Mesenchymal stem cell (in vitro differentiated cells and primary cell): Measurements from ENCODE around the gene EFHC2.

Experiments
- DNase-seq: peaks from one replicate; pipeline ENCODE4 v3.0.0-alpha.2; 2013
- H2AFZ ChIP-seq: one replicate; pipeline ENCODE4 v1.6.1; 2013; ENCODE audit warnings: low read depth, mild to moderate bottlenecking, control low read depth, inconsistent platforms, low read length, moderate library complexity
- H2AK5ac ChIP-seq: 2 replicates; pipeline ENCODE4 v1.6.1; 2013; ENCODE audit warnings: low read length, moderate library complexity, mild to moderate bottlenecking, inconsistent platforms; ENCODE audit not compliant: severe bottlenecking
- H2BK120ac ChIP-seq: one replicate; pipeline ENCODE4 v1.6.1; 2013; ENCODE audit warnings: low read depth, mild to moderate bottlenecking, inconsistent platforms, low read length, moderate library complexity
- H2BK12ac ChIP-seq, 2 experiments: one replicate each; pipeline ENCODE4 v1.6.1; 2013; ENCODE audit warnings: inconsistent platforms in 2 of 2, low read length in 2 of 2, mild to moderate bottlenecking in 2 of 2, moderate library complexity in 2 of 2, control low read depth in 1 of 2
- H2BK15ac ChIP-seq: one replicate; pipeline ENCODE4 v1.6.1; 2013; ENCODE audit warnings: mild to moderate bottlenecking, low read depth, inconsistent platforms; ENCODE audit not compliant: poor library complexity, severe bottlenecking
- H2BK5ac ChIP-seq: 2 replicates; pipeline ENCODE4 v1.6.1; 2013; ENCODE audit warnings: low read depth, mild to moderate bottlenecking, low read length, control low read depth, inconsistent platforms; ENCODE audit not compliant: poor library complexity, severe bottlenecking
- H3K14ac ChIP-seq, 2 experiments: one replicate each; pipeline ENCODE4 v1.6.1; 2013; ENCODE audit warnings: inconsistent platforms in 2 of 2, low read length in 2 of 2, control low read depth in 1 of 2, mild to moderate bottlenecking in 1 of 2, moderate library complexity in 1 of 2
- H3K18ac ChIP-seq, 2 experiments: one replicate each; pipeline ENCODE4 v1.6.1; 2013; ENCODE audit warnings: inconsistent platforms in 2 of 2, low read length in 2 of 2, control low read depth in 1 of 2, low read depth in 1 of 2, mild to moderate bottlenecking in 1 of 2
- H3K23ac ChIP-seq, 2 experiments: one replicate each; pipeline ENCODE4 v1.6.1; 2013; ENCODE audit warnings: inconsistent platforms in 2 of 2, low read length in 2 of 2, mild to moderate bottlenecking in 2 of 2, moderate library complexity in 2 of 2, control low read depth in 1 of 2
- H3K27ac ChIP-seq: 2 replicates; pipeline ENCODE4 v1.5.1; 2013; ENCODE audit warnings: mild to moderate bottlenecking, moderate library complexity, low read length, control low read depth, inconsistent platforms; ENCODE audit not compliant: poor library complexity, severe bottlenecking
- H3K27me3 ChIP-seq, 2 experiments: 2 replicates each; pipeline versions ENCODE4 v1.6.1 to v1.7.0; 2013; ENCODE audit warnings: low read length in 2 of 2, mild to moderate bottlenecking in 2 of 2, moderate library complexity in 2 of 2, control low read depth in 1 of 2, inconsistent platforms in 1 of 2; ENCODE audit not compliant: control insufficient read depth in 1 of 2, insufficient read depth in 1 of 2
- H3K36me3 ChIP-seq, 2 experiments: 2 replicates each; pipeline versions ENCODE4 v1.6.1 to v1.7.0; 2013; ENCODE audit warnings: low read length in 2 of 2, control low read depth in 1 of 2, inconsistent platforms in 1 of 2, low read depth in 1 of 2, mild to moderate bottlenecking in 1 of 2; ENCODE audit not compliant: insufficient read depth in 2 of 2, control insufficient read depth in 1 of 2
- H3K4ac ChIP-seq, 2 experiments: one replicate each; pipeline ENCODE4 v1.6.1; 2013; ENCODE audit warnings: inconsistent platforms in 2 of 2, low read length in 2 of 2, mild to moderate bottlenecking in 2 of 2, moderate library complexity in 2 of 2, control low read depth in 1 of 2, low read depth in 1 of 2
- H3K4me1 ChIP-seq: 2 replicates; pipeline ENCODE4 v1.6.1; 2013; ENCODE audit warnings: low read depth, low read length, control low read depth; ENCODE audit not compliant: control insufficient read depth, insufficient read depth
- H3K4me2 ChIP-seq: 2 replicates; pipeline ENCODE4 v1.6.1; 2013; ENCODE audit warnings: low read length, mild to moderate bottlenecking, inconsistent platforms; ENCODE audit not compliant: poor library complexity, severe bottlenecking
- H3K4me3 ChIP-seq, 2 experiments: 2 replicates each; pipeline versions ENCODE4 v1.5.1 to v1.7.0; 2013; ENCODE audit warnings: low read length in 2 of 2, mild to moderate bottlenecking in 2 of 2, control low read depth in 1 of 2, low read depth in 1 of 2; ENCODE audit not compliant: insufficient read depth in 1 of 2
- H3K79me1 ChIP-seq: replicated peaks from 2 replicates; pipeline ENCODE4 v1.6.1; 2013; ENCODE audit warnings: mild to moderate bottlenecking, control low read depth, low read length, inconsistent platforms; ENCODE audit not compliant: poor library complexity, severe bottlenecking
- H3K9ac ChIP-seq: 2 replicates; pipeline ENCODE4 v1.7.0; 2013; ENCODE audit warnings: mild to moderate bottlenecking, low read length, moderate library complexity
- H3K9me3 ChIP-seq: 2 replicates; pipeline ENCODE4 v1.7.0; 2013; ENCODE audit warnings: mild to moderate bottlenecking, low read length; ENCODE audit not compliant: control insufficient read depth
- H4K8ac ChIP-seq: one replicate; pipeline ENCODE4 v1.6.1; 2013; ENCODE audit warnings: inconsistent platforms, mild to moderate bottlenecking, low read length, moderate library complexity
- H4K91ac ChIP-seq: one replicate; pipeline ENCODE4 v1.6.1; 2013; ENCODE audit warnings: mild to moderate bottlenecking, low read length, inconsistent platforms
- WGBS: methylation state at CpG from one replicate; pipeline ENCODE4 v1.1.7; 2013; ENCODE audit warnings: mixed read lengths; 5-methylcytosine and 5-hydroxymethylcytosine counted together

Gene EFHC2

DNA sequence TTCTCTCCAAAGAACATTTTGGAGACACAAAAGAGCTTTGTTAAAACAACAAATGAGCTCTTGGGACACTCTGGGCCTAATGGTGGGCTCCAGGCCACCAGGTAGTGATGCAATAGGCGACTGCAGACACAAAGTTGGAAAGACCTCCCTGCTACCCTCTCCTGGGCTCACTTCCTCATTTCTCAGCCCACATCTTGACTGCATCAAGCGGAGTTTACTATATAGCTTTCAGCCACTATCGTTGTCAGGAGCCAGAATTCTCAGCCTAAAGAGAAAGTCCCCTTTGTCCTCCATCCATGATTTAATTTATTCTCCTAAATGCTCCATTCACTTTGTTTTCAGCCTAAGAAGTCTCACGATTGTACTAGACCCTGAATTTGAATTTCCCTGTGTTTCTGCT is 114.9 kb downstream of the EFHC2 start:
- no peak overlapping the region for H3K4me3 ChIP-seq
- H3K9ac ChIP-seq = no peak overlapping the region
- no peak overlapping the region for H4K8ac ChIP-seq
- no peak overlapping the region for H2BK120ac ChIP-seq
- H2AFZ ChIP-seq = no peak overlapping the region
- H3K27ac ChIP-seq = no peak overlapping the region
- H2BK5ac ChIP-seq = no peak overlapping the region
- H3K79me1 ChIP-seq = no peaks in the 10 kb centered on the region
- no peak for DNase-seq
- WGBS = 83% methylated on average over 4 of the region's 4 CpGs
- no peak overlapping the region for H3K4me2 ChIP-seq
- no peaks in the 10 kb centered on the region for H3K9me3 ChIP-seq
- no peak overlapping the region for H3K4ac ChIP-seq
- H3K14ac ChIP-seq = no peak overlapping the region
- no peak overlapping the region for H3K23ac ChIP-seq
- H2BK15ac ChIP-seq = no peak overlapping the region
- H3K36me3 ChIP-seq = no peaks in the 10 kb centered on the region
- no peak overlapping the region for H3K18ac ChIP-seq
- H2BK12ac ChIP-seq = no peak overlapping the region
- no peak overlapping the region for H2AK5ac ChIP-seq
- no peak overlapping the region for H4K91ac ChIP-seq
- peaks cover 0 to 14% of the 10 kb centered on the region in 2 experiments for H3K27me3 ChIP-seq
- no peaks in the 10 kb centered on the region for H3K4me1 ChIP-seq

DNA sequence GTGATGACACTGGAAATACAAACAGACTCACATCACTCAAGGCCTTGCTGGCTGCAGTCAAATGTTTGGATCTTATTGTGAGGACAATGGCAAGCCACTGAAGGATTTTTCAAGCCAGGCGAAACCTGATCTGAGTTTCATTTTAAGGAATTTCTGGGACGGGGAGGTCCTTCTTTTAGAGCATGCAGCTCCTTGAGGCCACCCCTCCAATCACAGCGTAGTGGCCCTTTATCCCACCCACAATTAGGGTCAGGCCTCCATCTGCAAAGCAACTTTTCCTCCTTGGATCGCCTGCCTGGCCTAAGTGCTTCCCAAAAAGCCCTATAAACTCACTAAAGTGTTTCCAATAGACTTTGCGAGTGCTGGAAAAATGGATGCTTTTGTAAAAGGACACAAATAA is 115.5 kb downstream of the EFHC2 start:
- H3K4me1 ChIP-seq = no peaks in the 10 kb centered on the region
- H3K23ac ChIP-seq = no peak overlapping the region
- no peak overlapping the region for H3K4ac ChIP-seq
- H3K9ac ChIP-seq = peak overlapping the region; percentile 5
- H2AK5ac ChIP-seq = no peak overlapping the region
- no peak overlapping the region for H2BK5ac ChIP-seq
- no peak for DNase-seq
- whole genome bisulfite sequencing = 90% methylated on average over 5 of the region's 5 CpGs
- no peak overlapping the region for H2BK12ac ChIP-seq
- H3K27ac ChIP-seq = no peak overlapping the region
- H4K91ac ChIP-seq = no peak overlapping the region
- no peak overlapping the region for H3K4me3 ChIP-seq
- no peak overlapping the region for H3K18ac ChIP-seq
- no peaks in the 10 kb centered on the region for H3K79me1 ChIP-seq
- no peaks in the 10 kb centered on the region for H3K36me3 ChIP-seq
- H3K27me3 ChIP-seq = peaks cover 0 to 13% of the 10 kb centered on the region in 2 experiments
- no peak overlapping the region for H3K4me2 ChIP-seq
- no peaks in the 10 kb centered on the region for H3K9me3 ChIP-seq
- H3K14ac ChIP-seq = no peak overlapping the region
- H2BK15ac ChIP-seq = no peak overlapping the region
- no peak overlapping the region for H4K8ac ChIP-seq
- H2AFZ ChIP-seq = no peak overlapping the region
- no peak overlapping the region for H2BK120ac ChIP-seq

GRCh38 chrX:44225667-44226066 is 117.8 kb downstream of the EFHC2 start:
- Histone ChIP-seq H2BK15ac (no peak overlapping the region), H3K79me1 (no peaks in the 10 kb centered on the region), H3K9me3 (no peaks in the 10 kb centered on the region), H2AFZ (no peak overlapping the region), H3K27ac (no peak overlapping the region), H3K4me3 (no peak overlapping the region), H2BK5ac (no peak overlapping the region), H4K8ac (no peak overlapping the region), H3K27me3 (peaks cover 0 to 6% of the 10 kb centered on the region in 2 experiments), H3K23ac (no peak overlapping the region), H3K4ac (no peak overlapping the region), H2BK12ac (no peak overlapping the region), H2BK120ac (no peak overlapping the region), H3K9ac (no peak overlapping the region), H3K18ac (no peak overlapping the region), H3K4me1 (no peaks in the 10 kb centered on the region), H3K4me2 (no peak overlapping the region), H3K14ac (no peak overlapping the region), H2AK5ac (no peak overlapping the region), H4K91ac (no peak overlapping the region), H3K36me3 (no peaks in the 10 kb centered on the region)
- 93% methylated on average over 3 of the region's 3 CpGs for WGBS
- no peak for DNase-seq

DNA sequence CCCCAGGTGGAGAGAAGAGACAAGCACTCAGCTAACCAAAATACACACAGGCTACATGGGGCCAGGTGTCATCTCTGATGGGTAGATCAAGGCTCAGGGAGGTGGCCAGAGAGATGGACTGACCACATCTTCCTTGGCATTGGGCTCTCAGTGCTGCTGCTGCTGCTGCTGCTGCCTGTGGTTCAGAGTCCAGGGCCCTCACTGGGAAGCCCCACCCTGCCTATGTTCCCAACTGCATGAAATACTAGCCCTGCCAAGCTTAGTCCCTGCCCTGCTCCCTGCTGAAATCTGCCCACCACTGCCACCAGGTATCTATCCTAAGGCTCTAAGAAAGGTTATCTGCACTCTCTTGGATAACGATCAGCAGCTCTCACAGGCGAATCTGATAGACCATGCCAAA is 118.7 kb downstream of the EFHC2 start:
- no peaks in the 10 kb centered on the region for H3K4me1 ChIP-seq
- H3K27me3 ChIP-seq = peaks cover 0 to 6% of the 10 kb centered on the region in 2 experiments
- no peak overlapping the region for H2AFZ ChIP-seq
- no peaks in the 10 kb centered on the region for H3K36me3 ChIP-seq
- no peak overlapping the region for H3K18ac ChIP-seq
- no peak overlapping the region for H3K23ac ChIP-seq
- DNase-seq = no peak
- no peak overlapping the region for H3K9ac ChIP-seq
- H2BK5ac ChIP-seq = no peak overlapping the region
- no peak overlapping the region for H2BK12ac ChIP-seq
- no peak overlapping the region for H3K14ac ChIP-seq
- 97% methylated on average over 2 of the region's 2 CpGs for WGBS
- H3K79me1 ChIP-seq = no peaks in the 10 kb centered on the region
- no peaks in the 10 kb centered on the region for H3K9me3 ChIP-seq
- no peak overlapping the region for H2BK120ac ChIP-seq
- H2AK5ac ChIP-seq = no peak overlapping the region
- H4K91ac ChIP-seq = no peak overlapping the region
- no peak overlapping the region for H3K4me2 ChIP-seq
- no peak overlapping the region for H3K4me3 ChIP-seq
- no peak overlapping the region for H3K4ac ChIP-seq
- no peak overlapping the region for H4K8ac ChIP-seq
- H2BK15ac ChIP-seq = no peak overlapping the region
- no peak overlapping the region for H3K27ac ChIP-seq
